Stimulated activated naive CD8-positive, alpha-beta T cell treated with anti-CD3 and anti-CD28 coated beads, Interleukin-15, amount 100 ng/mL, for 72 hours (primary cell): ENCODE data around the gene PPP1R12B.
A peak's percentile ranks its signal among the peaks of the same experiment; 100 is the strongest.
"Not testable (repeated sequence)": the region's sequence is repeated elsewhere in the genome, so short reads cannot be mapped to it uniquely, and the experiment has no call there.

Experiments
- ATAC-seq: fragments of 150-1000 bp; cut with Tn5 transposase; 2 replicates; pipeline ENCODE4 v1.10.0; 2021; ENCODE audit warnings: mild to moderate bottlenecking, moderate library complexity
- DNase-seq, 2 donors: peaks; one replicate each; pipeline ENCODE4 v3.0.0; 2021 to 2022
- H3K27ac Mint-ChIP-seq, 2 donors: one replicate each; pipeline ENCODE4 v1.8.0; 2022; ENCODE audit warnings: mild to moderate bottlenecking in 2 of 2, mixed read lengths in 2 of 2, moderate library complexity in 2 of 2
- H3K27me3 Mint-ChIP-seq: one replicate; pipeline ENCODE4 v1.8.0; 2022; ENCODE audit warnings: mixed read lengths
- H3K4me1 Mint-ChIP-seq: one replicate; pipeline ENCODE4 v1.8.0; 2022; ENCODE audit warnings: mild to moderate bottlenecking, mixed read lengths
- H3K4me3 Mint-ChIP-seq, 2 donors: one replicate each; pipeline ENCODE4 v1.8.0; 2022; ENCODE audit warnings: mild to moderate bottlenecking in 2 of 2, mixed read lengths in 2 of 2, moderate library complexity in 1 of 2
- H3K9me3 Mint-ChIP-seq, 2 donors: one replicate each; pipeline ENCODE4 v1.8.0; 2022; ENCODE audit warnings: mixed read lengths in 2 of 2

The PPP1R12B gene

DNA sequence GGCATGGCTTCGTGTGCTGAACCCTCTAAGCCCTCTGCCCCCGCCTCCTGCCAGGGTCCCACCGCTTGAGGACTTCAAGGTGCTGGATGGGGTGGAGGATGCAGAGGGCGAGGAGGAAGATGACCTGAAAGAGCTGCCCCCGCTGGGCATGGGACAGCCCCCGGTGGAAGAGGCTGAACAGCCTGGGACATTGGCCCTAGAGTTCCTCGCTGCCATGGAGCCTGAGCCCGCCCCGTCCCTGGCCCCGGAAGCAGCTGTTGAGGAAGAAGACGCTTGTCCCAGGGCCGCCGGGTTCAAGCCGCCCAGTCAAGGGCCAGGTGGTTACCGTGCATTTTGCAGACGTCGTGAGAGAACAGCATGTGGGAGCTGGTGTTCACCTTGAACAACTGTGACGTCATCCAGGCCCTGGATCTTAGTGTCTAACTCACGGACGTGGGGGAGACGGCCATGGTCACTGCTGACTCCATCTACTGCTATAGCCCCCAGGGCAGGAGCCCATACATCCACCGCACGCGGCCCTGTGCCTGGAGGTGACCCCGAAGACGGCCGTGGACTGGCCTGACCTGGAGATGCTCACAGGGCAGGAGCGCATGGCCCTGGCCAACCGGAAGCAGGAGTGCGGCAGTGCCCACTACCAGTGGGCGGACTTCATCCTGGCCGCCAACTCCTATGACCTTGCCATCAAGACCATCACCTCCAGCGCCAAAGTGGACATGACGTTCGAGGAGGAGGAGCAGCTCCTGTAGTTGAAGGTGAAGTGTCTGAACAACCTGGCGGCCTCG is 90.1 kb downstream of the PPP1R12B start:
- no peak overlapping the region for H3K27ac Mint-ChIP-seq
- no peaks in the 10 kb centered on the region for H3K27me3 Mint-ChIP-seq
- H3K4me1 Mint-ChIP-seq = no peaks in the 10 kb centered on the region
- no peak for ATAC-seq
- H3K9me3 Mint-ChIP-seq = no peaks in the 10 kb centered on the region
- H3K4me3 Mint-ChIP-seq = no peak overlapping the region
- no peak for DNase-seq

DNA sequence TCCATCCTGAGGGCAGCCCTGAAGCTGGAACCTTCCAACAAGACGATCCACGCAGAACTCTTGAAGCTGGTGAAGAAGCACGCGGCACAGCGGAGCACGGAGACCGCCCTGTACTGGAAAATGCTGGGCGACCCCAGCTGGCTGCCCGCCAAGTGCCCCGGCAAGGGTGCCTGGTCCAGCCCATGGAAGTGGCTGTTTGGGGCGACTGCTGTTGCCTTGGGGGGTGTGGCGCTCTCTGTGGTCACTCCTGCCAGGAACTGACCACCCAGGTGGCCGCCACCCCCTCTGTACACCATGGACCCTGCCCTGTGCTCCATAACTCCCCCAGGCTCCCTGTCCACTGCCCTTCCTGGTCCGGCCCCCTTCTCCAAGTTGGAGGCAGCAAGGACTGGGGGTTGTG is 90.8 kb downstream of the PPP1R12B start:
- Mint-ChIP-seq H3K9me3 (no peaks in the 10 kb centered on the region), H3K27ac (no peak overlapping the region), H3K4me3 (no peak overlapping the region), H3K4me1 (no peaks in the 10 kb centered on the region), H3K27me3 (no peaks in the 10 kb centered on the region)
- DNase-seq (no peak), ATAC-seq (no peak)

DNA sequence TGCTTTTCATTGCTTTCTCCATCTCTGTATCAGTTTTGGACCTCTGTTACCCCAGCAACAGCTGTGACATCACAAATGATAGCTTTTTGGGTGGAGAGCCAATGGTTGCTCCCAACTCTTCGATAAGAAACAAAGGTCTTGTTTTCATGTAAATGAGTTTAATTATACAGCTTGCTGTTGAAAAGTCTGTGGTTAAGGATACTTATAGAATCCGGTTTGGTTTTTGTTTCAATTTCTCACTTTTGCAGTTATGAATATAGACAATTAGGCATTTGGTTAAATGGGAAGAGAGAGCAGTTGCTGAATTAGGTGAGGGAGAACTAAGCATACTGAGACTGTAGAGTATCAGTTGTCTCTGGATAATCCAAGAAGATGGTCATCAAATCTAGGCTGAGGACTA is 99.6 kb downstream of the PPP1R12B start:
- H3K27ac Mint-ChIP-seq = not testable (repeated sequence)

DNA sequence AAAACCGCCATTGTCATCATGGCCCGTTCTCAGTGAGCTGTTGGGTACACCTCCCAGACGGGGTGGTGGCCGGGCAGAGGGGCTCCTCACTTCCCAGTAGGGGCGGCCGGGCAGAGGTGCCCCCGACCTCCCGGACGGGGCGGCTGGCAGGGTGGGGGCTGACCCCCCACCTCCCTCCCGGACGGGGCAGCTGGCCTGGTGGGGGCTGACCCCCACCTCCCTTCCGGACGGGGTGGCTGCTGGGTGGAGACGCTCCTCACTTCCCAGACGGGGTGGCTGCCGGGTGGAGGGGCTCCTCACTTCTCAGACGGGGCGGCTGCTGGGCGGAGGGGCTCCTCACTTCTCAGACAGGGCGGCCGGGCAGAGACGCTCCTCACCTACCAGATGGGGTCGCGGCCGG is 103.1 kb downstream of the PPP1R12B start:
- not testable (repeated sequence) for H3K27me3 Mint-ChIP-seq, H3K27ac Mint-ChIP-seq, H3K9me3 Mint-ChIP-seq, DNase-seq, ATAC-seq, H3K4me1 Mint-ChIP-seq, H3K4me3 Mint-ChIP-seq

More for the DNA sequence above, 99.6 kb downstream of the PPP1R12B start:
- H3K4me1 Mint-ChIP-seq, H3K27me3 Mint-ChIP-seq, H3K4me3 Mint-ChIP-seq, H3K9me3 Mint-ChIP-seq, ATAC-seq, DNase-seq: not testable (repeated sequence)

DNA sequence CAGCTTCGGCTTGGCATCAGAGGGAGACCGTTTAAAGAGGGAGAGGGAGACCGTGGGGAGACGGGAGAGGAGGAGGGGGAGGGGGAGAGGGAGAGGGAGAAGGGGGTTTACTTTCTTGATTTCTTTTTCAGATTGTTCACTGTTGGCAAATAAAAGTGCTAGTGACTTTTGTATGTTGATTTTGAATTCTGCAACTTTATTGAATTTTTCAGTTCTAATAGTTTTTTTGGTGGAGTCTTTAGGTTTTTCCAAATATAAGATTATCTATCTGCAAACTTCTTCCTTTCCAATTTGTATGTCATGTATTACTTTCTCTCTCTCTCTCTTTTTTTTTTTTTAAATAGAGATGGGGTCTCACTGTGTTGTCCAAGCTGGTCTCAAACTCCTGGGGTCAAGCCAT is 104.0 kb downstream of the PPP1R12B start:
- H3K9me3 Mint-ChIP-seq = no peaks in the 10 kb centered on the region
- no peak for DNase-seq

DNA sequence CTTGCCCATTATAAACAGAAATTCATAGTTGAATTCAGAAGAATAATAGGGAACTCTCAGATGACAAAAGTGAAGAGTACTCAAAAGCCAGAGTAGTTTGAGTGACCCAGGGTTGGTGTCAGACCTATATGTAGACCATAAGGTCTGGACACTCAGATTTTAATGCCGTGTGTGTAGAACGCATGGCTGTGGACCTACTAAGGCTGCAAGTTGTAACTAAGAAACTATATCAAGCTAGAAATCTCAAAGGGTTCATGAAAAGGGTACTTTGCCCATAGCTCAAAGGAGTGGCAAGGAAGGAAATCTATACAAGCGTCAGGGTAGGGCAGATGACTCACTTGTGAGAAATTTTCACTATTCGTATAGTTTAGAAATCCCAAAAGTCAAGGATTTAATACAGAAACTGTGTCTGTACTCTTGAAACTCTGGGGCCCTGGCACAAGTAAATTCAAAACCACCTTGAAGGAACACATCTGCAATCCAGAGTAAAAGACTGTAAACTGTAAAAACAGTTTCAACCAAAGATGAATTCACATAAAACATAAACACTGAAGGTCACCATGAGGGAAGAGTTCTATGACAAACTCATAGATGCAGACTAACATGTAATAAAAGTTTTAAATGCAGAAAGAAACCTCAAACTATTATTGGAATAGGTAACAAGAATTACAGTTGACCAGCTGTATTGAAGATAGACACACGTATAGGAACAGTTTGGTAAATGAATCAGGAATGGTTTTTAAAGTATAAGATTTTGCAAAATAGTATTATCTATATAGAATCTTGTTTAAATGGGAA is 108.1 kb downstream of the PPP1R12B start:
- ATAC-seq = peak; percentile 67
- H3K4me3 Mint-ChIP-seq, H3K27me3 Mint-ChIP-seq, H3K9me3 Mint-ChIP-seq, DNase-seq: not testable (repeated sequence)
- H3K27ac Mint-ChIP-seq = peak overlapping the region in 1 of 2 donors; percentile 35
- H3K4me1 Mint-ChIP-seq = peaks cover 11% of the 10 kb centered on the region

More for the DNA sequence above, 104.0 kb downstream of the PPP1R12B start:
- no peak for ATAC-seq
- Mint-ChIP-seq H3K27ac (peak overlapping the region in 1 of 2 donors; percentile 13), H3K4me3 (no peak overlapping the region), H3K4me1 (peaks cover 11% of the 10 kb centered on the region), H3K27me3 (no peaks in the 10 kb centered on the region)

DNA sequence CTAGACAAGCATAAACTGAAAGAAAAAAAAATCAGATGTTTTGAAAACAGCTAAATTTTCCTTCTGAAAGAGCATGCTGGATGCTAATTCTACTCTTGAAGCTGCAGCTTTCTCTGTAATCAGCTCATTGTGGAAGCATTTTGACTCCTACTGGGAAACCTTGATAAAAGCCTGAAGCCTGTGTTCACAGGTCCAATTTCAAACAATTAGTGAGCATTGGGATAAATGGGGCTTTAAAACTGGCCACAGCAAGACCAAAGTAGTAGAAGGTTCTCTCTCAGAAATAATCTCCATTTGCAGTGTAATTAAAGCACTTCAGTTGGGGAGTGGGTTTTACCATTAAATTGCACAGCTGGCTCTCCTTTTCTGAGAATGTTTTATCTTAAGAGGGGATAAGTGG is 110.2 kb downstream of the PPP1R12B start:
- peaks cover 11% of the 10 kb centered on the region for H3K4me1 Mint-ChIP-seq
- not testable (repeated sequence) for ATAC-seq, H3K4me3 Mint-ChIP-seq, H3K27me3 Mint-ChIP-seq, H3K9me3 Mint-ChIP-seq, DNase-seq, H3K27ac Mint-ChIP-seq

- H3K27ac Mint-ChIP-seq, ATAC-seq, H3K27me3 Mint-ChIP-seq, DNase-seq, H3K9me3 Mint-ChIP-seq, H3K4me3 Mint-ChIP-seq: not testable (repeated sequence)
- peaks cover 11% of the 10 kb centered on the region for H3K4me1 Mint-ChIP-seq
Measured at GRCh38 chr1:202459470-202460142, 111.1 kb downstream of the PPP1R12B start.

DNA sequence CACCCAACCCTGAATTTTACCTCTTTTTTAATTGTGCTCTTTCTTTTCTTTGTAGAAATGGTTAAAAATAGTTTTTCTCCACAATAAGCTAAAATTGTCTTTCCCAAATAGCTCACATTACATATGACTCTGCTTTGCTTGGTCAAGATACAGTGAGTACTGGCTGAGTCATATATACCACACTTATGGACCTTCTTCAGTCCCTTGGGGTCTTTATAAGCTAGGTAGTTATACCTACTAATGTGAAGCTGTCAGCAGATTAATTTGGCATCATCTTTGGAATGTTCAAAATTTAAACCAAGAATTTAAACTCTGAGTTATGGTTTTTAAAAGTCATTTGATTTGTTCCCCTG is 111.6 kb downstream of the PPP1R12B start:
- peaks cover 11% of the 10 kb centered on the region for H3K4me1 Mint-ChIP-seq
- DNase-seq, H3K27me3 Mint-ChIP-seq, H3K4me3 Mint-ChIP-seq, H3K9me3 Mint-ChIP-seq, ATAC-seq, H3K27ac Mint-ChIP-seq: not testable (repeated sequence)

GRCh38 chr1:202462342-202463076 is 114.0 kb downstream of the PPP1R12B start:
- H3K27me3 Mint-ChIP-seq = no peaks in the 10 kb centered on the region
- no peak for DNase-seq
- no peak overlapping the region for H3K4me3 Mint-ChIP-seq
- no peaks in the 10 kb centered on the region for H3K9me3 Mint-ChIP-seq
- H3K27ac Mint-ChIP-seq = no peak overlapping the region
- no peaks in the 10 kb centered on the region for H3K4me1 Mint-ChIP-seq
- no peak for ATAC-seq

DNA sequence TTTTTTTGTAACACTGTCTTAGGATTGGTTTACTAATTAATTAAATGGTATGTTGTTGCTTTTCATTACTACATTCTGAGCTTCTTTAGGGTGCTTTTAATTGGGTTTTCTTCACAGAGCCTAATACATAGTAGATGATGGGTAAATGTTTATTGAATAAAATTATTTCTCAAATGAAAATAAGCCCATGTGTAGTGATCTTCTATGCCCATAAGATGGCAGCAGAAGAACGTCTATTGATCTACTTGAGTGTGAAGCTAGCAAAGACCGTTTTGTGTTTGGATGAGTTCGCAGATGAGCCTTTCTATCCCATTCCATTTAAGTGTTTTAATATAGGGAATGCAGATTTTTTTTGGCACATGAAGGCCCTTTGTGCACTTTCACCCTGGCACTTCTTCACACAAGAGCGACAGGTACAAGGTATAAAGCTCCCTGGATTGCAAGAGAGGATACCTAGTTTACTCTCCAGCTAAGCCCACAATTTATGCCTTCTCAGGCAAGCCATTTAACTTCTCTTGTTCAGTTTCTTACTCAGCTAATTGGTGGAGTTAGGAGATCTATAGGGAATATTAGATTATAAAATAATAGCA is 115.7 kb downstream of the PPP1R12B start:
- H3K4me3 Mint-ChIP-seq, ATAC-seq, H3K4me1 Mint-ChIP-seq, H3K9me3 Mint-ChIP-seq, H3K27me3 Mint-ChIP-seq, DNase-seq, H3K27ac Mint-ChIP-seq: not testable (repeated sequence)

- not testable (repeated sequence) for H3K4me3 Mint-ChIP-seq, ATAC-seq
Measured at GRCh38 chr1:202465644-202466270, 117.3 kb downstream of the PPP1R12B start.

DNA sequence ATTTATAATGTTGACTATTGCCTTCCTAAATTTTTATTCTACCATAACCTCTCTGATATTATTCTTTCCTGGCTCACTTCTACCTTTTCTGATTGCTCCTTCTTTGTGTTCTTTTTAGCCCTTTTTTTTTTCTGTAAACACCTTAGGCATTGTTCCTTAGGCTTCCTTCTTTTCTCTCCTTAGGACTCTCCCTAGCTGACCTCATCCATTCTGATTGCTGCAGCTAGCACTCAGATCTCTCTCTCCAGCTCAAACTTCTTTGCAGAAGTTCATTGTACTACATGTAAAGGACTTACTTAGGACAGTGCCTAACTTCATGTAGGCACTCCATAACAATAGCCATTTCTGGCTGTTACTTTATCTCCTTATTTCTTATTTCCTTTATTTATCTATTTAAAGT is 117.8 kb downstream of the PPP1R12B start:
- not testable (repeated sequence) for H3K27ac Mint-ChIP-seq, DNase-seq, H3K9me3 Mint-ChIP-seq, H3K4me3 Mint-ChIP-seq, ATAC-seq, H3K27me3 Mint-ChIP-seq, H3K4me1 Mint-ChIP-seq

More at GRCh38 chr1:202465644-202466270, 117.3 kb downstream of the PPP1R12B start:
- not testable (repeated sequence) for H3K9me3 Mint-ChIP-seq, H3K27ac Mint-ChIP-seq, H3K27me3 Mint-ChIP-seq, DNase-seq, H3K4me1 Mint-ChIP-seq

DNA sequence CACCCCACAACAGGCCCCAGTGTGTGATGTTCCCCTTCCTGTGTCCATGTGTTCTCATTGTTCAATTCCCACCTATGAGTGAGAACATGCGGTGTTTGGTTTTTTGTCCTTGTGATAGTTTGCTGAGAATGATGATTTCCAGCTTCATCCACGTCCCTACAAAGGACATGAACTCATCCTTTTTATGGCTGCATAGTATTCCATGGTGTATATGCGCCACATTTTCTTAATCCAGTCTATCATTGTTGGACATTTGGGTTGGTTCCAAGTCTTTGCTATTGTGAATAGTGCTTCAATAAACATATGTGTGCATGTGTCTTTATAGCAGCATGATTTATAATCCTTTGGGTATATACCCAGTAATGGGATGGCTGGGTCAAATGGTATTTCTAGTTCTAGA is 118.9 kb downstream of the PPP1R12B start:
- H3K9me3 Mint-ChIP-seq, H3K27ac Mint-ChIP-seq, H3K27me3 Mint-ChIP-seq, DNase-seq, ATAC-seq, H3K4me1 Mint-ChIP-seq, H3K4me3 Mint-ChIP-seq: not testable (repeated sequence)

- ATAC-seq, DNase-seq, H3K4me1 Mint-ChIP-seq, H3K9me3 Mint-ChIP-seq, H3K27me3 Mint-ChIP-seq, H3K4me3 Mint-ChIP-seq, H3K27ac Mint-ChIP-seq: not testable (repeated sequence)
Measured at GRCh38 chr1:202468695-202469094, 120.2 kb downstream of the PPP1R12B start.
